GM12801 (cell line): Measurements from ENCODE around the gene ID2.

Experiments used
- CTCF ChIP-seq: IDR thresholded peaks from one replicate; pipeline ENCODE4 v1.5.1; 2011; ENCODE audit warnings: control low read depth; ENCODE audit not compliant: insufficient read length; ENCODE audit errors: extremely low read depth

The ID2 gene

GRCh38 chr2:8676921-8677645, 4.8 kb upstream of the ID2 start:
- no peak for TF ChIP-seq CTCF

- no peak for TF ChIP-seq CTCF
These were observed 3.9 kb upstream of the ID2 start for GRCh38 chr2:8677646-8678592.

GRCh38 chr2:8678731-8679566, 2.9 kb upstream of the ID2 start:
- TF ChIP-seq CTCF = no peak

GRCh38 chr2:8679567-8679826, 2.4 kb upstream of the ID2 start:
- no peak for TF ChIP-seq CTCF

- no peak for TF ChIP-seq CTCF
These were observed 1.8 kb upstream of the ID2 start for GRCh38 chr2:8679827-8680731.

- TF ChIP-seq CTCF = no peak
These were observed 765 bp upstream of the ID2 start for GRCh38 chr2:8680822-8681760.
